Naive thymus-derived CD8-positive, alpha-beta T cell (primary cell): ENCODE results near the gene WDR1. TPM values are rescaled to one million over a fixed set of nuclear protein-coding genes. Genes with fewer than 3 reads are reported as not detected.

Experiments used
- ATAC-seq, 2 donors: fragments of 150-1000 bp; cut with Tn5 transposase in 1 of 2; sonication (Bioruptor Pico), chemical (Tn5 transposase) in 1 of 2; 1 replicate in 1 of 2; 2 replicates in 1 of 2; pipeline ENCODE4 v1.10.0; 2021; ENCODE audit warnings: mild to moderate bottlenecking in 2 of 2, moderate library complexity in 2 of 2
- POLR2A ChIA-PET: fragments of 350-600 bp; sonication (Branson Sonifier 250); formaldehyde crosslinking; loops from one replicate; lab custom pipeline; 2021; ENCODE audit warnings: antibody characterized with exemption; lab: Charles Lee
- DNase-seq, 10 donors: peaks; one replicate each; pipeline versions ENCODE4 v3.0.0 to v3.0.0-alpha.2; 2020 to 2022
- H3K27ac Mint-ChIP-seq, 10 donors: one replicate each; pipeline ENCODE4 v1.8.0; 2020 to 2022; ENCODE audit warnings: mild to moderate bottlenecking in 10 of 10, mixed read lengths in 10 of 10, moderate library complexity in 4 of 10, inconsistent platforms in 1 of 10
- H3K27me3 Mint-ChIP-seq, 5 donors: one replicate each; pipeline ENCODE4 v1.8.0; 2021 to 2022; ENCODE audit warnings: mixed read lengths in 5 of 5
- H3K36me3 Mint-ChIP-seq, 3 donors: one replicate each; pipeline ENCODE4 v1.8.0; 2020 to 2022; ENCODE audit warnings: mixed read lengths in 3 of 3, mild to moderate bottlenecking in 2 of 3, inconsistent platforms in 1 of 3
- H3K4me1 Mint-ChIP-seq, 4 donors: one replicate each; pipeline ENCODE4 v1.8.0; 2021 to 2022; ENCODE audit warnings: mixed read lengths in 4 of 4
- H3K4me3 Mint-ChIP-seq, 10 donors: one replicate each; pipeline ENCODE4 v1.8.0; 2020 to 2022; ENCODE audit warnings: mild to moderate bottlenecking in 10 of 10, mixed read lengths in 10 of 10, moderate library complexity in 6 of 10, inconsistent platforms in 1 of 10
- H3K9me3 Mint-ChIP-seq, 9 donors: one replicate each; pipeline ENCODE4 v1.8.0; 2020 to 2022; ENCODE audit warnings: mixed read lengths in 9 of 9, mild to moderate bottlenecking in 3 of 9, inconsistent platforms in 1 of 9, moderate library complexity in 1 of 9
- polyA plus RNA-seq, 3 donors: library from polyadenylated mRNA; unstranded; fragments of 300-500 nt; fragmentation: Illumina TruSeq; gene quantifications; one replicate each; pipeline ENCODE4 v1.2.3, GENCODE V29; 2021
- total RNA-seq, 8 experiments: library from RNA in 2 of 8; stranded (reverse) in 2 of 8; gene quantifications; one replicate each; pipeline ENCODE4 v1.2.3 and lab custom pipeline; 2021 to 2026

WDR1 gene
- total and polyA plus RNA-seq, 5 experiments from 2014 or later = 295 to 378 (median 304) TPM

DNA sequence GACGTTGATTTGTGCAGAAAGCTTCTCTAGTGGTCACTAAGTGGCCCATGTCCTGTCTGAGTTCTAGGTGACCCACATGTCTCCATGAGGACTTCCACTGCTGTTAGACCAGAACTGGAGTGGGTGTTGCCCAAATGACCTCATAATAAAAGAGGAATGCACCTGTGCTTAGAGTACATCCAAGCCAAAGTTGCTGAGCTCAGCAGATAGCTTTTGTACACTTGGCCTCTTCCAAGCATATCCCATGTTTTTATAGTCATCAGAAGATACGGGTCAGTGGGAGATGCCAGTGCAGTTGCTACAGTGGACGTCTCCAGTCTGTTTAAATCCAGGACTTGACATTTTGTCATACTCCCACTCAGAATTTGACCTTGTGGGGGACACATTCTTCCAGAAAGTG lies 37.6 kb upstream of the WDR1 start:
- ATAC-seq (no peak), DNase-seq (no peak)
- Mint-ChIP-seq H3K4me3 (no peak overlapping the region), H3K4me1 (peaks cover 7 to 26% (median 19%) of the 10 kb centered on the region in 4 donors), H3K27ac (no peak overlapping the region), H3K9me3 (no peaks in the 10 kb centered on the region), H3K27me3 (no peaks in the 10 kb centered on the region), H3K36me3 (no peaks in the 10 kb centered on the region)
- POLR2A ChIA-PET = interaction anchor here (1.9 kb wide), 1 partner anchor 37 kb away, joined by 8 read pairs; no protein-coding TSS in a partner anchor

DNA sequence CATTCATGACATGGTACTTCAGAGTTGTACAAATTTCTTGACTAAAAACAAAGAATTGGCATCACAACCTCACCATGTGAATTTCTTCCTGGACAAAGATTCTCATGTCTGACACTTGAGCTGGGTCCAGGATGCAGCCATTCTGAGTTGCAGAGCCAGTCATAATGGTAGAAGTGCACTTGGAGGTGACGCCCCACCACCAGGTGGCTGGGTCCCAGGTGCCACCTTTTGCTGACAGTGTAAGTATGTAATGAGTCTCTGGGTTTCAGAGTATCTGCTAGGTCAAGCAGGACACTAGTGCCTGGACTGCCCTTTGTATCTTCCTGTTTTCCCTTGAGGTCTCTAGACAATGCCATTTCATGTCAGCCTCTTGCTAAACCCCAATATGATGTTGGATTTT lies 36.6 kb upstream of the WDR1 start:
- Mint-ChIP-seq H3K4me3 (no peak overlapping the region), H3K27me3 (no peaks in the 10 kb centered on the region), H3K27ac (no peak overlapping the region), H3K9me3 (no peaks in the 10 kb centered on the region), H3K4me1 (peaks cover 7 to 18% (median 13%) of the 10 kb centered on the region in 4 donors), H3K36me3 (no peaks in the 10 kb centered on the region)
- POLR2A ChIA-PET = no interaction called here
- DNase-seq = no peak
- no peak for ATAC-seq

GRCh38 chr4:10151182-10151581 lies 34.6 kb upstream of the WDR1 start:
- H3K9me3 Mint-ChIP-seq = no peaks in the 10 kb centered on the region
- POLR2A ChIA-PET = interaction anchor here (2.0 kb wide), 1 partner anchor 34 kb away, joined by 9 read pairs; the partner anchor contains the start of gene WDR1

GRCh38 chr4:10144966-10145365 lies 28.4 kb upstream of the WDR1 start:
- Mint-ChIP-seq H3K36me3 (no peaks in the 10 kb centered on the region), H3K27me3 (no peaks in the 10 kb centered on the region), H3K4me3 (no peak overlapping the region), H3K27ac (no peak overlapping the region), H3K9me3 (no peaks in the 10 kb centered on the region), H3K4me1 (peaks cover 0 to 2% (median 0%) of the 10 kb centered on the region in 4 donors)
- DNase-seq (no peak), ATAC-seq (no peak)
- POLR2A ChIA-PET = no interaction called here

More at GRCh38 chr4:10151182-10151581, 34.6 kb upstream of the WDR1 start:
- Mint-ChIP-seq H3K36me3 (no peaks in the 10 kb centered on the region), H3K27ac (no peak overlapping the region), H3K4me1 (peaks cover 0 to 15% (median under 1%) of the 10 kb centered on the region in 4 donors), H3K4me3 (no peak overlapping the region), H3K27me3 (no peaks in the 10 kb centered on the region)
- no peak for DNase-seq
- ATAC-seq = no peak

GRCh38 chr4:10144479-10144878 lies 27.9 kb upstream of the WDR1 start:
- no peak overlapping the region for H3K4me3 Mint-ChIP-seq
- H3K27ac Mint-ChIP-seq = no peak overlapping the region
- POLR2A ChIA-PET = no interaction called here
- no peak for DNase-seq
- no peaks in the 10 kb centered on the region for H3K36me3 Mint-ChIP-seq
- H3K4me1 Mint-ChIP-seq = peaks cover 0 to 2% (median 0%) of the 10 kb centered on the region in 4 donors
- no peaks in the 10 kb centered on the region for H3K27me3 Mint-ChIP-seq
- no peaks in the 10 kb centered on the region for H3K9me3 Mint-ChIP-seq
- ATAC-seq = no peak

DNA sequence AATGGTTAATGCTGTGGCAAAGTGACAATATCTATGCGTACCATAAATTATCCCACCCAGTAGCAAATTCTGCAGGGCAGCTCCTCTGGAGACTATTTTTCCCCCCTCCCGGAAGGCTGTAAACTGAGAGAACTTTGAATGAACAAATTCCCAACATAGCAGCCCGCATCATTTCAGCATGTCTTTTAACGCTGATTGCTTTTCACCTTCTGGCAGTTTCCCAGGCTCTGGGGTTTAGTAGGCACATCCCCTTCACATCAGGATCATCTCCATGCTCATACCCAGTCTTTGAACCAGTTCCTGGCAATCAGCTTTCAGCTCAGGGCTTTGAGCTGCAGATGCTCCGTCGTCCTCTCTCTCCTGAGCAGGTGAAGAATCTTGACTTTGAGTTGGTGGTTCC lies 26.6 kb upstream of the WDR1 start:
- POLR2A ChIA-PET = interaction anchor here (1.2 kb wide), 1 partner anchor 25 kb away, joined by 3 read pairs; no protein-coding TSS in a partner anchor
- peaks cover 0 to 2% (median 0%) of the 10 kb centered on the region in 4 donors for H3K4me1 Mint-ChIP-seq

GRCh38 chr4:10140866-10141759 lies 24.5 kb upstream of the WDR1 start:
- Mint-ChIP-seq H3K4me3 (no peak overlapping the region), H3K36me3 (peaks cover 0 to 2% (median 0%) of the 10 kb centered on the region in 3 donors), H3K27ac (peak overlapping the region in 1 of 10 donors; percentile 9), H3K4me1 (peaks cover 0 to 2% (median 0%) of the 10 kb centered on the region in 4 donors), H3K9me3 (no peaks in the 10 kb centered on the region), H3K27me3 (no peaks in the 10 kb centered on the region)
- DNase-seq = no peak
- POLR2A ChIA-PET = no interaction called here
- no peak for ATAC-seq

More for the DNA sequence above, 26.6 kb upstream of the WDR1 start:
- DNase-seq (no peak), ATAC-seq (no peak)
- peak overlapping the region in 2 of 10 donors; percentile 22 to 78 for H3K27ac Mint-ChIP-seq
- H3K36me3 Mint-ChIP-seq = no peaks in the 10 kb centered on the region
- no peaks in the 10 kb centered on the region for H3K27me3 Mint-ChIP-seq
- no peak overlapping the region for H3K4me3 Mint-ChIP-seq
- H3K9me3 Mint-ChIP-seq = no peaks in the 10 kb centered on the region

DNA sequence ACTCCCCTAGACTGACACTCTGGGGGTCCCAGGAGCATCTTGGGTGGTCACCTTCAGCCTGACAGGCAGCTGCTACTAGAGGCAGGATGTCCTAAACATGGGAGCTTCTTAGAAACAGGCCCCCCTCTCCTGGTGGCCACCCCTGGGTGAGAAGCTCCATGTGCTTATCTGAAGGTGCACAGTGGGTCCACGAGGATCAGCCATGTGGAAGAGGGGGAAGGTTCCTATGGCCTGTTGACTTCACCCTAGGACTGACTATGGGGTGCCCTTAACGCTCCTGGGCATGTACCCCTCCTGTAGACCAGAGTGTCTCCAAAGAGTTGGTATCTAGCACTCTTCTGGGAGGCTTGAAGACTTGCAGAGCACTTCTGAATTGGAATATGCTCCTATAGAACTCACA lies 22.9 kb upstream of the WDR1 start:
- H3K4me1 Mint-ChIP-seq = peaks cover 0 to 1% (median 0%) of the 10 kb centered on the region in 4 donors
- no peak for DNase-seq
- no peak overlapping the region for H3K4me3 Mint-ChIP-seq
- peaks cover 0 to 2% (median 0%) of the 10 kb centered on the region in 3 donors for H3K36me3 Mint-ChIP-seq
- peak overlapping the region in 1 of 10 donors; percentile 33 for H3K27ac Mint-ChIP-seq
- POLR2A ChIA-PET = no interaction called here
- no peaks in the 10 kb centered on the region for H3K9me3 Mint-ChIP-seq
- H3K27me3 Mint-ChIP-seq = no peaks in the 10 kb centered on the region
- no peak for ATAC-seq

DNA sequence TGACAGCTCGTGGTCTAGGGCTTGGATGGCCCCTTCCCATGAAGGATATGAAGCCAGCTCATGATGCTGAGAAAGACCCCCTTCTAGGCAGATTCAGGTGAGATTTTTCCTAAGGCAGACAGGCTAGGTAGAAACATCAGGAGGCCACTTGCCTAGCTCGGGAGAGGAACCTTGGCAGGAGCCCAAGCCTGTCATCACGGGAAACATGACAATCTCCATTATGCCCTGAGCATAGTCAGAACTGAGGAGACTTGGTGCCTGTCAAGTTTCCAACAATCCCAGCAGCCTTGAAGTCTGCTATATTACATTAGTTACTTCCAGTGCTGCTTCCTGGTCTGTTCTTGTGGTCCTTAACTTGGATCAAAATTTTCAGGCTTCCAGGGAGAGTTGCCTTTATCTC lies 18.7 kb upstream of the WDR1 start:
- no peak for DNase-seq
- no peak for ATAC-seq
- Mint-ChIP-seq H3K27me3 (peaks cover 0 to 2% (median 0%) of the 10 kb centered on the region in 5 donors), H3K4me1 (peaks cover 0 to 3% (median 0%) of the 10 kb centered on the region in 4 donors), H3K9me3 (no peaks in the 10 kb centered on the region), H3K36me3 (peaks cover 0 to 2% (median 0%) of the 10 kb centered on the region in 3 donors), H3K4me3 (no peak overlapping the region), H3K27ac (no peak overlapping the region)
- POLR2A ChIA-PET = interaction anchor here (1.6 kb wide), 1 partner anchor 18 kb away, joined by 3 read pairs; the partner anchor contains the start of gene WDR1

GRCh38 chr4:10134141-10134540 lies 17.5 kb upstream of the WDR1 start:
- DNase-seq (no peak), ATAC-seq (no peak)
- peaks cover 0 to 2% (median 0%) of the 10 kb centered on the region in 5 donors for H3K27me3 Mint-ChIP-seq
- peaks cover 0 to 3% (median under 1%) of the 10 kb centered on the region in 4 donors for H3K4me1 Mint-ChIP-seq
- H3K4me3 Mint-ChIP-seq = no peak overlapping the region
- peaks cover 0 to 2% (median 0%) of the 10 kb centered on the region in 3 donors for H3K36me3 Mint-ChIP-seq
- no peaks in the 10 kb centered on the region for H3K9me3 Mint-ChIP-seq
- H3K27ac Mint-ChIP-seq = no peak overlapping the region
- POLR2A ChIA-PET = interaction anchor here (1.5 to 1.6 kb wide), 2 partner anchors 15 to 17 kb away, joined by 3 to 4 read pairs; partner anchors contain the start of gene WDR1

DNA sequence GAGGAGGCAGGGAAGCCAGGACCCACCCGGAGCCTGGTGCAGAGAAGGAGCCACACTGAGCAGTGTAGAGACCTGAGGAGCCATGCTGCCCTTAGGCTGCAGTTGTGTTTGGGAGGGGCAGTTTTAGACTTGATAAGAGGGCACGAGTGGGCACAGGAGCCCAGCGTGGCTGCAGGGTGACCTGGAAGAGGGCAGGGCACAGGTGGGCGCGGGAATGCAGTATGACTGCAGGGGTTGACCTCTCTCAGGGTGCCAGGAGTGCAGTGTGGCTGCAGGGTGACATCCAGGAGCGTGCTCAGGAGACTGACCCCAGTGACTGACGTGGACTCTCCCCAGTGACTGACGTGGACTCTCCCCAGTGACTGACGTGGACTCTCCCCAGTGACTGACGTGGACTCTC lies 14.6 kb upstream of the WDR1 start:
- ATAC-seq (no peak), DNase-seq (no peak)
- Mint-ChIP-seq H3K4me1 (peaks cover 0 to 6% (median 2%) of the 10 kb centered on the region in 4 donors), H3K27me3 (peaks cover 0 to 2% (median 0%) of the 10 kb centered on the region in 5 donors), H3K36me3 (no peaks in the 10 kb centered on the region), H3K27ac (no peak overlapping the region), H3K4me3 (no peak overlapping the region), H3K9me3 (no peaks in the 10 kb centered on the region)
- POLR2A ChIA-PET = interaction anchor here (3.4 kb wide), 1 partner anchor 13 kb away, joined by 24 read pairs; the partner anchor contains the start of gene WDR1

- Mint-ChIP-seq H3K4me3 (no peak overlapping the region), H3K27me3 (peaks cover 0 to 2% (median 0%) of the 10 kb centered on the region in 5 donors), H3K36me3 (no peaks in the 10 kb centered on the region), H3K4me1 (peaks cover 1 to 12% (median 8%) of the 10 kb centered on the region in 4 donors), H3K9me3 (no peaks in the 10 kb centered on the region), H3K27ac (peak overlapping the region in 1 of 10 donors; percentile 77)
- ATAC-seq (no peak), DNase-seq (no peak)
- POLR2A ChIA-PET = interaction anchor here (0.5 to 3.4 kb wide), 2 partner anchors 12 to 392 kb away, joined by 6 to 24 read pairs; partner anchors contain the start of gene WDR1
These were observed 13.7 kb upstream of the WDR1 start for GRCh38 chr4:10130178-10130888.
